GM19099 (cell line): Measurements from ENCODE around the gene EPN2.

Source experiments
- POLR2A ChIP-seq: IDR thresholded peaks from 3 replicates; pipeline ENCODE4 v1.6.1; 2011; ENCODE audit warnings: low read depth; ENCODE audit not compliant: insufficient read length; ENCODE audit errors: extremely low read depth

EPN2 gene

DNA sequence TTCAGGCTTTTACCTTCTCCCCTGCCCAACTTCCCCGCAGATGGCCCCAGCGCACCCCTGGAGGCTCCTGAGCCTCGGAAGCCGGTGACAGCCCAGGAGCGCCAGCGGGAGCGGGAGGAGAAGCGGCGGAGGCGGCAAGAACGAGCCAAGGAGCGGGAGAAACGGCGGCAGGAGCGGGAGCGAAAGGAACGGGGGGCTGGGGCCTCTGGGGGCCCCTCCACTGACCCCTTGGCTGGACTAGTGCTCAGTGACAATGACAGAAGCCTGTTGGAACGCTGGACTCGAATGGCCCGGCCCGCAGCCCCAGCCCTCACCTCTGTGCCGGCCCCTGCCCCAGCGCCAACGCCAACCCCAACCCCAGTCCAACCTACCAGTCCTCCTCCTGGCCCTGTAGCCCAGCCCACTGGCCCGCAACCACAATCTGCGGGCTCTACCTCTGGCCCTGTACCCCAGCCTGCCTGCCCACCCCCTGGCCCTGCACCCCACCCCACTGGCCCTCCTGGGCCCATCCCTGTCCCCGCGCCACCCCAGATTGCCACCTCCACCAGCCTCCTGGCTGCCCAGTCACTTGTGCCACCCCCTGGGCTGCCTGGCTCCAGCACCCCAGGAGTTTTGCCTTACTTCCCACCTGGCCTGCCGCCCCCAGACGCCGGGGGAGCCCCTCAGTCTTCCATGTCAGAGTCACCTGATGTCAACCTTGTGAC lies 144.7 kb downstream of the EPN2 start:
- TF ChIP-seq POLR2A: no peak

DNA sequence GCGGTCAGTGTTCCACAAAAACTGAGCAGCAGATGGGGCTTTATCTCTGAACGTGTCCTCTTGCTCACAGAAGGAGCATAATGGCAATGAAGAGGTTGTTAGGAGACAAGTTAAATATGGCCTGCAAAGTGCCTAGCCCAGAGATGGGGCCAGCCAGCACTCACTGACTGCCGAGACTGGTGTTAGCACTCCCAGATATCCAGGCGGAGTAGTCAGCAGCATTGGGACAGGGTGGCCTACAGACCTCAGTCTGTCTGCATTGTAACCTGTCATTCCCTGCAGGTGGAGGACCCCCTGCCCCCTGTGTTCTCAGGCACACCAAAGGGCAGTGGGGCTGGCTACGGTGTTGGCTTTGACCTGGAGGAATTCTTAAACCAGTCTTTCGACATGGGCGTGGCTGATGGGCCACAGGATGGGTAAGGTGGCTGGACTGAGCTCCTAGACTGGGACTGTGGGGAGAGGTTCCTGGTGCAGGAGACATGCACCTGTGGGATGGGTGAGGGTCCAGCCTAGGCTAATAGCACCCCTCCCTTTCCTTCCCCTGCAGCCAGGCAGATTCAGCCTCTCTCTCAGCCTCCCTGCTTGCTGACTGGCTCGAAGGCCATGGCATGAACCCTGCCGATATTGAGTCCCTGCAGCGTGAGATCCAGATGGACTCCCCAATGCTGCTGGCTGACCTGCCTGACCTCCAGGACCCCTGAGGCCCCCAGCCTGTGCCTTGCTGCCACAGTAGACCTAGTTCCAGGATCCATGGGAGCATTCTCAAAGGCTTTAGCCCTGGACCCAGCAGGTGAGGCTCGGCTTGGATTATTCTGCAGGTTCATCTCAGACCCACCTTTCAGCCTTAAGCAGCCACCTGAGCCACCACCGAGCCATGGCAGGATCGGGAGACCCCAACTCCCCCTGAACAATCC lies 145.6 kb downstream of the EPN2 start:
- TF ChIP-seq POLR2A: no peak

DNA sequence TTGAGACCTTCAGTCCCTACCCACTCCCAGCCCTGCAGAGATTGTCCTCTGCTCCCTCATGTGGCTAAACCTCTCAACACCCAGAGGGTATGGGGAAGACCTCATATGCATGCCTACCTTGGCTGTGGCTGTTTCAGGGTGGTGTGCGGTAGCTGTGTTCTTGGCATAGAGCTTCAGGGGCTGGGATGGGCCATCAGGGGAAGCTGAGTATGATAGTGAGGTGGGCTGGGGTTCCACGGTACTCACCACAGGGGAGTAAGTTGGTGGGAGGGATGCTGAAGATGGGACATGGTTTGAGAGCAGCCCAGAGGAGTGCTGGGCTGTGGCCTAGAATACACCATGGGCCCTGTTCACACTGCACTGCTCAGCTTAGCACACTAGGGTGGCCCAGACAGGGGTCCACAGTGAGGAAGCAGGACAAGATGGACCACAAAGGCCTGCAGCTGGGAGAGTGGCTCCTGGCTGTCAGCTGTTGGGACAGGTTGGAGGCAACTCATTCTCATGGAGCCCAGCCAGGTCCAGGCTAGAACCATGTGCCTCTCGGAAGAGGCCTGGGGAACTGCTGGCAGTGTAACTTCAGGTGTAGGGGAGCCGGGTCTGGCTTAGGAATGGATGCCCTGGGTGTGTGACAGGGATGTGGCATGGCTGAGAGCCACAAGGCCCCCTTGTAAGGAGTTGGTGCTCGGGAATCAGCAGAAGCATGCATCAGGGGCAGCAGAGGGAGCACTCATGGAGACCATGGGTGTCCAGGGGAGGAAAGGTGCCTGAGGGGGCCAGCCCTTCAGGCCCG lies 146.7 kb downstream of the EPN2 start:
- TF ChIP-seq POLR2A: no peak

DNA sequence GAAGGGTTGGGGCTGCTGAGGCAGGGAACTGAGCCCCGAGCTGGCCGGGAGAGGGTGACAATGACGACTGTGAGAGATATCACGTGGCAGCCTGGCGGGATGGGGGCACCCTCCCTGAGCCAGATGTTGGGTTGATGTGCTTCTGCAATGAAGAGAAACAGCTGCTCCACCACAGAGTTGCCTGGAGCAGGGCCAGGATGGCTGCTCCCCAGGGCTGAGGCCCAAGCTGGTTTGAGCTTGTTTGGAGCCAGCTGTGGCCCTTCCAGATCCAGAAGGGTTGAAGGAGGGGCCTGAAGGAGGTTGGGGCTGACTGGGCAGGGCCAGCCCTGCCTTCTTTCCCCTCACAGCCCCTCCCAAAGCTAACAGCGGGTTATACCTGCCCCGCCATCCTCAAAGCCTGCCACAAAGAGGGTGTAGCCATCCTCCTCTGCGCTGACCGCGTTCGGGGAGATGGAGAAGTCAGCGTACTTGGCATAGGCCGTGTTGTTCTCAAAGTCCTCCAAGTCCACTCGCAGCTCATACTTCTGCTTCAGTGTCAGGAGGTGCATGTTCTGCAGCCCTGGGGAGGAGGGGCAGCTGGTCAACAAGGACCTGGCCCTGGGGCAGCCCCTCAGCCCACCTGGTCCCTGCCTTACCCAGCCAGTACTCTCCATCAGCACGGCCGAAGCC lies 147.7 kb downstream of the EPN2 start:
- TF ChIP-seq POLR2A: no peak

DNA sequence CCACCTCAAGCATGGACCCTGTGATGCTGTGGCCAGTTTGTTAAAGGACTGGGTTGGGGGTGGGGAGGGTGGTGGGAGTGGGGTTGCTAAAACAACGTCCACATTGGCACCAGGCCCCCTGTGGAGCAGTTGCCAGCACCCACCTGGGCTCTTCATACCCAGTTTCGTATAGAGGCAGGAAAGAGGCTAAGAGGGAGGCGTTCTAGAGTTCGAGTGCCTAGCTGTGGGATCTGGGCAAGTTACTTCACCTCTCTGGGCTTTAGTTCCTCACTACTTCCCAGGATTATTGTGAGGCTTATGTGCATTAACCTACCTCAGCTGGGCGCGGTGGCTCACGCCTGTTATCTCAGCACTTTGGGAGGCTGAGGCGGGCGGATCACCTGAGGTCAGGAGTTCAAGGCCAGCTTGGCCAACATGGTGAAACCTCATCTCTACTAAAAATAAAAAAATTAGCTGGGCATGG lies 148.4 kb downstream of the EPN2 start:
- TF ChIP-seq POLR2A: no peak
